Measurements from ENCODE around the gene SFRP4.

Gene SFRP4

DNA sequence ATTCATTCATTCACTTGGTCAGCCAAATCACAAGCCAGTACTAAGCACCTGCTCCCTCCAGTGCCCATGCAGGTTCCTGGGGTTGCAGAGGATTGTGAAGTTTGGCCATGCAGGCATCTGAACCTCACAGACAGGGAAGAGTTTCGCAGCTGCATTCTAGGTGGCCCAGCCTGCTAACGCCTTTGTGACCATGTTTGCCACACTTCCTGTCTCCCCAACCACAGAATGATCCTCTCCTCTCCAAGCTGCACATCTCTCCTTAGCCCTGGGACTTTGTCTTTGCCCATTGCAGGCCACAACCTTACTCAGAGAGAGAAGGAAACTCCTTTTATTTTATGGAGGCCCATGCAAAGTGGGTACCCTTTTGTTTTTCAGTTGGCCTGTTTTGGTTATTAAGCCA is 35.6 kb upstream of the SFRP4 start:
- Histone ChIP-seq H3K9me2 (ENCODE audit: low read depth, low read length) (no peaks in the 10 kb centered on the region), H3K79me2 (ENCODE audit: insufficient read depth, low read length) (no peaks in the 10 kb centered on the region), H3K27me3 (ENCODE audit: insufficient read depth, low read length) (no peaks in the 10 kb centered on the region), H3K9me3 (ENCODE audit: low read length) (no peaks in the 10 kb centered on the region), H3K4me2 (ENCODE audit: low read length) (no peak overlapping the region), H3K36me3 (ENCODE audit: insufficient read depth, low read length) (no peaks in the 10 kb centered on the region), H3F3A (ENCODE audit: insufficient read depth, low read length) (no peaks in the 10 kb centered on the region), H3K4me1 (ENCODE audit: insufficient read depth, low read length, severe bottlenecking) (no peaks in the 10 kb centered on the region), H4K20me1 (ENCODE audit: insufficient read depth, low read length) (no peaks in the 10 kb centered on the region), H2AFZ (ENCODE audit: low read length) (no peak overlapping the region), H3K4me3 (ENCODE audit: low read depth, low read length, poor library complexity, severe bottlenecking) (no peak overlapping the region), H3K9ac (ENCODE audit: low read length) (no peak overlapping the region), H3K27ac (ENCODE audit: low read depth, low read length, poor library complexity, severe bottlenecking) (no peak overlapping the region)
- no peak for TF ChIP-seq EZH2 (IDR thresholded peaks at IDR 0.05; ENCODE audit: borderline replicate concordance, low read length)
- TF ChIP-seq, protein P1, sequence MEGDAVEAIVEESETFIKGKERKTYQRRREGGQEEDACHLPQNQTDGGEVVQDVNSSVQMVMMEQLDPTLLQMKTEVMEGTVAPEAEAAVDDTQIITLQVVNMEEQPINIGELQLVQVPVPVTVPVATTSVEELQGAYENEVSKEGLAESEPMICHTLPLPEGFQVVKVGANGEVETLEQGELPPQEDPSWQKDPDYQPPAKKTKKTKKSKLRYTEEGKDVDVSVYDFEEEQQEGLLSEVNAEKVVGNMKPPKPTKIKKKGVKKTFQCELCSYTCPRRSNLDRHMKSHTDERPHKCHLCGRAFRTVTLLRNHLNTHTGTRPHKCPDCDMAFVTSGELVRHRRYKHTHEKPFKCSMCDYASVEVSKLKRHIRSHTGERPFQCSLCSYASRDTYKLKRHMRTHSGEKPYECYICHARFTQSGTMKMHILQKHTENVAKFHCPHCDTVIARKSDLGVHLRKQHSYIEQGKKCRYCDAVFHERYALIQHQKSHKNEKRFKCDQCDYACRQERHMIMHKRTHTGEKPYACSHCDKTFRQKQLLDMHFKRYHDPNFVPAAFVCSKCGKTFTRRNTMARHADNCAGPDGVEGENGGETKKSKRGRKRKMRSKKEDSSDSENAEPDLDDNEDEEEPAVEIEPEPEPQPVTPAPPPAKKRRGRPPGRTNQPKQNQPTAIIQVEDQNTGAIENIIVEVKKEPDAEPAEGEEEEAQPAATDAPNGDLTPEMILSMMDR (IDR thresholded peaks at IDR 0.05; ENCODE audit: low read length) = no peak

DNA sequence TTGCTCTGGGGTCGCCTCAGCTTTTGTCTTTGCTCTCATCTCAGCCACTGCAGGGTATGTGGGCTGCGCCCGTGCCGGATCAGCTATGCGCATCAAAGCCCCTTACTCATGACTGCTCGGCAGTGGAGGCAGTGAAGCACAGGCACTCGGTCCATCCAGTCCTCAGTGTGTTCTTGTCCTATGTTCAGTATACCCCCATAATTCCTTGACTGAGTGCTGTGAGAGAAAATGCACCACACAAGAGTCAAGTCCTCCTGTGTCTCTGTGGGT is 31.3 kb upstream of the SFRP4 start:
- no peak overlapping the region for H3K4me2 ChIP-seq (ENCODE audit: low read length)
- no peaks in the 10 kb centered on the region for H3F3A ChIP-seq (ENCODE audit: insufficient read depth, low read length)
- no peaks in the 10 kb centered on the region for H3K36me3 ChIP-seq (ENCODE audit: insufficient read depth, low read length)
- no peak overlapping the region for H2AFZ ChIP-seq (ENCODE audit: low read length)
- H3K9me3 ChIP-seq (ENCODE audit: low read length) = no peaks in the 10 kb centered on the region
- no peak overlapping the region for H3K27ac ChIP-seq (ENCODE audit: low read depth, low read length, poor library complexity, severe bottlenecking)
- H3K9ac ChIP-seq (ENCODE audit: low read length) = no peak overlapping the region
- H3K9me2 ChIP-seq (ENCODE audit: low read depth, low read length) = no peaks in the 10 kb centered on the region
- H4K20me1 ChIP-seq (ENCODE audit: insufficient read depth, low read length) = no peaks in the 10 kb centered on the region
- no peak overlapping the region for H3K4me3 ChIP-seq (ENCODE audit: low read depth, low read length, poor library complexity, severe bottlenecking)
- TF ChIP-seq EZH2 (IDR thresholded peaks at IDR 0.05; ENCODE audit: borderline replicate concordance, low read length) = no peak
- TF ChIP-seq, protein P1 (IDR thresholded peaks at IDR 0.05; ENCODE audit: low read length) = no peak
- no peaks in the 10 kb centered on the region for H3K79me2 ChIP-seq (ENCODE audit: insufficient read depth, low read length)
- no peaks in the 10 kb centered on the region for H3K4me1 ChIP-seq (ENCODE audit: insufficient read depth, low read length, severe bottlenecking)
- no peaks in the 10 kb centered on the region; the same call in 1 of the 2 replicates for H3K27me3 ChIP-seq (ENCODE audit: insufficient read depth, low read length)

DNA sequence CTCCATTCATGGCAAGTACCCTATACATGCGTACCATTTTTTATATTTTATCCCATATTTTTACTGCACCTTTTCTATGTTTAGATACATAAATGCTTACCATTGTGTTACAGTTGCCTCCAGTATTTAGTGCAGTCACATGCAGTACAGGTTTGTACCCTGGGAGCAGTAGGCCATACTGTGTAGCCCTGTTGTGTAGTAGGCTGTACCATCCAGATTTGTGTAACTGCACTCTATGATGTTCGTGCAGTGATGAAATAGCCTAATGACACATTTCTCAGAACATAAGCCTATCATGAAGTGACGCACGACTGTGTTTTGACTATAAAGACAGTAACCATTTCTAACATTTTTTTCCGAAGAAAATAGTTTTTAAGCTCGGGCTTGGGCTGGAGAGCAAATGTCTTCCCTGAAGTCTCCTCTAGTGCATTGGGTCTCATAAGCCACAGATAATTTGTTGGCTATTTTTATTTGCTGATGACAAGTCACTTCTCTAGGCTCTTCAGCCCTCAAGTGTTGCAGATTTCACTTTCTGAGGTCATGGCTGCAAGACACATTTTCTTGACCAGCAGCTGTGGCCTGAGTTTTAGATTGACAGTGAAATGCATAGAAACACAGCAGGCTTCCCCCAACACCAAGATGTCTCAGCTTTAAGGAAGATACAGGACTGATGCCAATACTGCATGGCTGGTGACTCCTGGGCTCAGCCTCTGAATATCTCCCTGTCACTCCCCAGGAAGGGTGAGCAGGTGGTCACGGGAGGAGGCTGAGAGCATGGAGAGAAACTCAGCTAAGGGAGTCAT is 30.7 kb upstream of the SFRP4 start:
- Histone ChIP-seq H3K27ac (ENCODE audit: low read depth, low read length, poor library complexity, severe bottlenecking) (no peak overlapping the region), H3K4me2 (ENCODE audit: low read length) (no peak overlapping the region), H3K9me3 (ENCODE audit: low read length) (no peaks in the 10 kb centered on the region), H3K9me2 (ENCODE audit: low read depth, low read length) (no peaks in the 10 kb centered on the region), H3F3A (ENCODE audit: insufficient read depth, low read length) (no peaks in the 10 kb centered on the region), H4K20me1 (ENCODE audit: insufficient read depth, low read length) (no peaks in the 10 kb centered on the region), H3K4me1 (ENCODE audit: insufficient read depth, low read length, severe bottlenecking) (no peaks in the 10 kb centered on the region), H3K9ac (ENCODE audit: low read length) (no peak overlapping the region), H2AFZ (ENCODE audit: low read length) (no peak overlapping the region), H3K27me3 (ENCODE audit: insufficient read depth, low read length) (no peaks in the 10 kb centered on the region; the same call in 1 of the 2 replicates), H3K79me2 (ENCODE audit: insufficient read depth, low read length) (no peaks in the 10 kb centered on the region), H3K4me3 (ENCODE audit: low read depth, low read length, poor library complexity, severe bottlenecking) (no peak overlapping the region), H3K36me3 (ENCODE audit: insufficient read depth, low read length) (no peaks in the 10 kb centered on the region)
- no peak for TF ChIP-seq EZH2 (IDR thresholded peaks at IDR 0.05; ENCODE audit: borderline replicate concordance, low read length)
- TF ChIP-seq, protein P1 (IDR thresholded peaks at IDR 0.05; ENCODE audit: low read length) = no peak
